ENCODE data around the gene BCL7C. TPM values are rescaled to one million over a fixed set of nuclear protein-coding genes. Genes with fewer than 3 reads are reported as not detected.
A peak's percentile ranks its signal among the peaks of the same experiment; 100 is the strongest.

The BCL7C gene
- total and polyA plus RNA-seq, 2 of the 13 experiments (the other 11 are each of a cell fraction or from before 2014, with no cell fraction given): 17.7 to 33.8 TPM

DNA sequence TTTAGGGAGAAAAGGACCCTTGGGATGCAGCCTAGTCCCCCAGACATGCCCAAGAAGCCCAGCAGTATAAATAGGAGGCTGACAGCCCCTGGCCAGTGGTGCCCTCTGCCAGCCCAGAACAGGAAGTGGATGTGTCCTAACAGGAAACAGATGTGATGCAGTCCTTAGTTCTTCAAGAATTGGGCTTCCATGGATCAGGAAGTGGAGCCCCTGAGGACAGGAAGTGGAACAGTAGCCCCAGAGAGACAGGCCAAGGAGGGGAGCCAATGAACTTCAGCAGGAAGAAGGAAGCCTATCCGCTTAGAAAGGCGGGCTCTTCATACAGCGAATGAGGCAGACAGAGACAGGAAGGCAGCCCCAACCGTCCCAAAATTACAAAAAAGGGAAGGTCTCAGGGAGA is 9.7 kb upstream of the BCL7C start (continued):
- TF ChIP-seq, protein P1, sequence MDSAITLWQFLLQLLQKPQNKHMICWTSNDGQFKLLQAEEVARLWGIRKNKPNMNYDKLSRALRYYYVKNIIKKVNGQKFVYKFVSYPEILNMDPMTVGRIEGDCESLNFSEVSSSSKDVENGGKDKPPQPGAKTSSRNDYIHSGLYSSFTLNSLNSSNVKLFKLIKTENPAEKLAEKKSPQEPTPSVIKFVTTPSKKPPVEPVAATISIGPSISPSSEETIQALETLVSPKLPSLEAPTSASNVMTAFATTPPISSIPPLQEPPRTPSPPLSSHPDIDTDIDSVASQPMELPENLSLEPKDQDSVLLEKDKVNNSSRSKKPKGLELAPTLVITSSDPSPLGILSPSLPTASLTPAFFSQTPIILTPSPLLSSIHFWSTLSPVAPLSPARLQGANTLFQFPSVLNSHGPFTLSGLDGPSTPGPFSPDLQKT (CRISPR knock-in tag; IDR thresholded peaks at IDR 0.05; ENCODE audit: borderline replicate concordance): no peak
- TF ChIP-seq FOXK2 (IDR thresholded peaks at IDR 0.05) (no peak), ZNF329 (CRISPR knock-in tag; IDR thresholded peaks at IDR 0.05; ENCODE audit: low read depth) (no peak), CAMTA2 (CRISPR knock-in tag; IDR thresholded peaks at IDR 0.05; ENCODE audit: borderline replicate concordance) (no peak), POLR2AphosphoS2 (IDR thresholded peaks at IDR 0.05; ENCODE audit: low read depth, low read length) (no peak), ZNF773 (CRISPR knock-in tag; IDR thresholded peaks at IDR 0.05; ENCODE audit: borderline replicate concordance) (no peak), MEIS1 (CRISPR knock-in tag; IDR thresholded peaks at IDR 0.05; ENCODE audit: borderline replicate concordance) (0 out of 2 replicates have a peak, but pooled peaks have one; percentile 29), IKZF1 (IDR thresholded peaks at IDR 0.05) (no peak), GTF2F1 (IDR thresholded peaks at IDR 0.05; ENCODE audit: low read length) (no peak), NCOA1 (CRISPR knock-in tag; IDR thresholded peaks at IDR 0.05) (no peak), NR2F2 (IDR thresholded peaks at IDR 0.05; ENCODE audit: borderline replicate concordance, low read depth) (no peak), MAFF (IDR thresholded peaks at IDR 0.05; ENCODE audit: low read depth, low read length) (no peak), CBX5 (CRISPR knock-in tag; IDR thresholded peaks at IDR 0.05; ENCODE audit: borderline replicate concordance) (no peak), NR1H2 (CRISPR knock-in tag; IDR thresholded peaks at IDR 0.05; ENCODE audit: borderline replicate concordance, low read depth) (no peak), ZNF547 (CRISPR knock-in tag; IDR thresholded peaks at IDR 0.05) (no peak), ZFX (CRISPR knock-in tag; IDR thresholded peaks at IDR 0.05; ENCODE audit: low read depth) (0 out of 2 replicates have a peak, but pooled peaks have one; percentile 18), ZNF879 (CRISPR knock-in tag; IDR thresholded peaks at IDR 0.05) (no peak), ZNF275 (CRISPR knock-in tag; IDR thresholded peaks at IDR 0.05; ENCODE audit: borderline replicate concordance) (no peak), RBFOX2 (IDR thresholded peaks at IDR 0.05; ENCODE audit: low read depth, low read length) (no peak)
- TF ChIP-seq, protein P2, sequence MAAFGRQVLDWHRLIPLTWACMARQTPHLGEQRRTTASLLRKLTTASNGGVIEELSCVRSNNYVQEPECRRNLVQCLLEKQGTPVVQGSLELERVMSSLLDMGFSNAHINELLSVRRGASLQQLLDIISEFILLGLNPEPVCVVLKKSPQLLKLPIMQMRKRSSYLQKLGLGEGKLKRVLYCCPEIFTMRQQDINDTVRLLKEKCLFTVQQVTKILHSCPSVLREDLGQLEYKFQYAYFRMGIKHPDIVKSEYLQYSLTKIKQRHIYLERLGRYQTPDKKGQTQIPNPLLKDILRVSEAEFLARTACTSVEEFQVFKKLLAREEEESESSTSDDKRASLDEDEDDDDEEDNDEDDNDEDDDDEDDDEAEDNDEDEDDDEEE (CRISPR knock-in tag; IDR thresholded peaks at IDR 0.05): no peak

Measured in HepG2 (cell line).